Heart left ventricle (tissue), 13 donors: ENCODE data around the gene KIF26A.

Experiments used
- POLR2A ChIP-seq, 2 donors: fragments of 450-650 bp; IDR thresholded peaks; one replicate each; pipeline ENCODE4 v1.6.1; 2017; ENCODE audit warnings: antibody characterized with exemption in 2 of 2, mild to moderate bottlenecking in 2 of 2, moderate library complexity in 2 of 2
- TF ChIP-seq, protein P1 (sequence below), 12 donors: fragments of 200-600 bp; sonication (generic) in 4 of 12; IDR thresholded peaks; one replicate each; pipeline versions ENCODE4 v1.5.0 to v1.8.0; 2018 to 2022; ENCODE audit warnings: antibody characterized with exemption in 12 of 12, mild to moderate bottlenecking in 5 of 12
- donor health status: ischemic (EF 13 %, LVEDD 7.1; RV severe dilation, severe dysfunction).
- donor health status: DM: no; HTN: yes; CAD: no.
- donor health status: DM: no; HTN: no; CAD: no.
- donor health status: ischemic (EF 25% LVEDD 6.9; RV normal size, moderate dysfunction).
- donor health status: ischemic (EF 25% LVEDD 5.7; RV mildly dilated, moderate dysfunction).
- donor health status: ischemic (EF 35%, LVEDD 5.7; RV mildly dilated, moderate dysfunction).
- donor health status: nonischemic (EF 11% LVEDD 7.7; RV severe dilation, severe dysfunction).
- donor health status: DM: yes; HTN: yes; CAD: no.
- donor health status: PGD.
- donor health status: ischemic (EF 29% LVEDD 5.4; RV normal size, mild dysfunction).
- donor health status: nonischemic (EF 23%, LVEDD 6.1; RV moderate dilation, normal function).

DNA sequence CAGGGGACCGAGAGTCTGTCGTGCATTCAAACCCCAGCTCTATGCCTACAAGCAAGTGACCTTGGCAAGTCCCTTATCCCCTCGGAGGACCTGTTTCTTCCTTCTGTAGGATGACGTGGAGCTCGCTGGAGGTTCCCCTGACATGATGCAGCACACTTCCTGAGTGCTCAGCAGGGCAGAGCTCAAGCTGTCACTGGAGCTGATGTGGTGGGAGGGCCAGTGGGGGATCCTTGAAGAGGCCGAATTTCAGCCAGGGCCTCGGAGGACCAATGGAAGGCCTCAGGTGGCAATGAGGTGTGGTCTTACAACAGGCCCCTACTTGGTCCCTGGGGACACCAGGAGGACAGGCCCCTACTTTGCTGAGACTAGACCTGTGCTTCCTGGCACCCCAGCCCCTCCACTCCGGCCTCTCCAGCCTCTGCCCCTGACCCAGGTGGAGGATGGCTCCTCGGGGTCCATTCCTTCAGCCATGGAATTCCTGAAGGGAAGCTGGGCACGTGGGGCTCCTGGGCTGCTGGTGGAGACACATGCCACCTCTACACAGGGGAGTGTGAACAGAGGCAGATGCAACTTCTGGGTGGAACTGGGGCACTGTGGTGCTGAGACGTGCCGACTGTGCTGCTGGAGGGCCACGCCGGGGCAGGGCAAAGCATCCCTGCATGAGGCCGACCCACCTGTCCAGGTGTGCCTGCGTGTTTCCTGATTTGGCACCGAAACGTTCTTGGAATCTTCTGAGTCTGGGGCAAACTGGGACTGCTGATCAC lies 18.7 kb upstream of the KIF26A start:
- TF ChIP-seq POLR2A (IDR thresholded peaks at IDR 0.05): no peak
- TF ChIP-seq, protein P1, sequence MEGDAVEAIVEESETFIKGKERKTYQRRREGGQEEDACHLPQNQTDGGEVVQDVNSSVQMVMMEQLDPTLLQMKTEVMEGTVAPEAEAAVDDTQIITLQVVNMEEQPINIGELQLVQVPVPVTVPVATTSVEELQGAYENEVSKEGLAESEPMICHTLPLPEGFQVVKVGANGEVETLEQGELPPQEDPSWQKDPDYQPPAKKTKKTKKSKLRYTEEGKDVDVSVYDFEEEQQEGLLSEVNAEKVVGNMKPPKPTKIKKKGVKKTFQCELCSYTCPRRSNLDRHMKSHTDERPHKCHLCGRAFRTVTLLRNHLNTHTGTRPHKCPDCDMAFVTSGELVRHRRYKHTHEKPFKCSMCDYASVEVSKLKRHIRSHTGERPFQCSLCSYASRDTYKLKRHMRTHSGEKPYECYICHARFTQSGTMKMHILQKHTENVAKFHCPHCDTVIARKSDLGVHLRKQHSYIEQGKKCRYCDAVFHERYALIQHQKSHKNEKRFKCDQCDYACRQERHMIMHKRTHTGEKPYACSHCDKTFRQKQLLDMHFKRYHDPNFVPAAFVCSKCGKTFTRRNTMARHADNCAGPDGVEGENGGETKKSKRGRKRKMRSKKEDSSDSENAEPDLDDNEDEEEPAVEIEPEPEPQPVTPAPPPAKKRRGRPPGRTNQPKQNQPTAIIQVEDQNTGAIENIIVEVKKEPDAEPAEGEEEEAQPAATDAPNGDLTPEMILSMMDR (IDR thresholded peaks at IDR 0.05): no peak
